Upper lobe of left lung (tissue), 4 donors: Measurements from ENCODE around the gene UNKL.

Experiments
- CTCF ChIP-seq, 6 experiments: fragments of 450-650 bp in 4 of 6; fragments of 200-600 bp in 2 of 6; sonication (generic) in 2 of 6; IDR thresholded peaks; one replicate each; pipeline ENCODE4 v1.5.1; 2016 to 2019; ENCODE audit warnings: antibody characterized with exemption in 6 of 6
- EP300 ChIP-seq, 4 donors: sonication (generic); formaldehyde crosslinking; IDR thresholded peaks; one replicate each; pipeline ENCODE4 v1.5.1; 2017; ENCODE audit warnings: antibody characterized with exemption in 4 of 4, control low read depth in 2 of 4
- POLR2AphosphoS5 ChIP-seq, 2 donors: sonication (generic); formaldehyde crosslinking; IDR thresholded peaks; one replicate each; pipeline ENCODE4 v1.5.1; 2017; ENCODE audit warnings: antibody characterized with exemption in 2 of 2

- TF ChIP-seq CTCF (IDR thresholded peaks at IDR 0.05) (no peak), EP300 (IDR thresholded peaks at IDR 0.05) (no peak), POLR2AphosphoS5 (IDR thresholded peaks at IDR 0.05) (no peak)
Measured at GRCh38 chr16:1319041-1319440, 95.5 kb downstream of the UNKL start.
